Measurements from ENCODE around the gene TRPV2.

The TRPV2 gene

GRCh38 chr17:16455997-16456741 lies 40.8 kb downstream of the TRPV2 start:
- H3K9me3 Mint-ChIP-seq, result no peaks in the 10 kb centered on the region

GRCh38 chr17:16456742-16457316 lies 41.5 kb downstream of the TRPV2 start:
- H3K4me1 Mint-ChIP-seq (ENCODE audit: low read depth), result no peaks in the 10 kb centered on the region
- H3K27me3 Mint-ChIP-seq, result no peaks in the 10 kb centered on the region
- no peaks in the 10 kb centered on the region for H3K9me3 Mint-ChIP-seq
- no peaks in the 10 kb centered on the region for H3K36me3 Mint-ChIP-seq (ENCODE audit: low read depth)
- H3K27ac Mint-ChIP-seq, result no peak overlapping the region
- no peak overlapping the region for H3K4me3 Mint-ChIP-seq

More at GRCh38 chr17:16455997-16456741, 40.8 kb downstream of the TRPV2 start:
- Mint-ChIP-seq H3K27me3 (no peaks in the 10 kb centered on the region), H3K27ac (no peak overlapping the region), H3K4me3 (no peak overlapping the region), H3K36me3 (ENCODE audit: low read depth) (no peaks in the 10 kb centered on the region), H3K4me1 (ENCODE audit: low read depth) (no peaks in the 10 kb centered on the region)

- Mint-ChIP-seq H3K4me1 (ENCODE audit: low read depth) (no peaks in the 10 kb centered on the region), H3K4me3 (no peak overlapping the region), H3K27ac (no peak overlapping the region), H3K9me3 (no peaks in the 10 kb centered on the region), H3K36me3 (ENCODE audit: low read depth) (no peaks in the 10 kb centered on the region), H3K27me3 (no peaks in the 10 kb centered on the region)
These were observed 43.9 kb downstream of the TRPV2 start for GRCh38 chr17:16459271-16459670.

- H3K9me3 Mint-ChIP-seq, result no peaks in the 10 kb centered on the region
- no peaks in the 10 kb centered on the region for H3K4me1 Mint-ChIP-seq (ENCODE audit: low read depth)
- H3K36me3 Mint-ChIP-seq (ENCODE audit: low read depth), result no peaks in the 10 kb centered on the region
- no peaks in the 10 kb centered on the region for H3K27me3 Mint-ChIP-seq
- no peak overlapping the region for H3K4me3 Mint-ChIP-seq
- H3K27ac Mint-ChIP-seq, result no peak overlapping the region
These were observed 44.6 kb downstream of the TRPV2 start for GRCh38 chr17:16459855-16460550.

GRCh38 chr17:16460796-16461605 lies 45.6 kb downstream of the TRPV2 start:
- no peaks in the 10 kb centered on the region for H3K36me3 Mint-ChIP-seq (ENCODE audit: low read depth)
- H3K27ac Mint-ChIP-seq, result no peak overlapping the region
- H3K4me1 Mint-ChIP-seq (ENCODE audit: low read depth), result no peaks in the 10 kb centered on the region
- H3K4me3 Mint-ChIP-seq, result no peak overlapping the region
- H3K9me3 Mint-ChIP-seq, result no peaks in the 10 kb centered on the region
- H3K27me3 Mint-ChIP-seq, result no peaks in the 10 kb centered on the region

- Mint-ChIP-seq H3K27me3 (no peaks in the 10 kb centered on the region), H3K36me3 (ENCODE audit: low read depth) (no peaks in the 10 kb centered on the region), H3K4me3 (no peak overlapping the region), H3K9me3 (no peaks in the 10 kb centered on the region), H3K27ac (no peak overlapping the region), H3K4me1 (ENCODE audit: low read depth) (no peaks in the 10 kb centered on the region)
These were observed 46.2 kb downstream of the TRPV2 start for GRCh38 chr17:16461606-16461866.

- no peaks in the 10 kb centered on the region for H3K9me3 Mint-ChIP-seq
- H3K4me1 Mint-ChIP-seq (ENCODE audit: low read depth), result no peaks in the 10 kb centered on the region
- H3K36me3 Mint-ChIP-seq (ENCODE audit: low read depth), result no peaks in the 10 kb centered on the region
- no peak overlapping the region for H3K4me3 Mint-ChIP-seq
- H3K27me3 Mint-ChIP-seq, result no peaks in the 10 kb centered on the region
- no peak overlapping the region for H3K27ac Mint-ChIP-seq
These were observed 46.9 kb downstream of the TRPV2 start for GRCh38 chr17:16462070-16462864.

GRCh38 chr17:16463358-16464302 lies 48.3 kb downstream of the TRPV2 start:
- H3K27me3 Mint-ChIP-seq, result no peaks in the 10 kb centered on the region
- no peaks in the 10 kb centered on the region for H3K36me3 Mint-ChIP-seq (ENCODE audit: low read depth)
- H3K9me3 Mint-ChIP-seq, result no peaks in the 10 kb centered on the region
- no peak overlapping the region for H3K27ac Mint-ChIP-seq
- no peak overlapping the region for H3K4me3 Mint-ChIP-seq
- no peaks in the 10 kb centered on the region for H3K4me1 Mint-ChIP-seq (ENCODE audit: low read depth)

- Mint-ChIP-seq H3K4me1 (ENCODE audit: low read depth) (no peaks in the 10 kb centered on the region), H3K36me3 (ENCODE audit: low read depth) (no peaks in the 10 kb centered on the region), H3K9me3 (no peaks in the 10 kb centered on the region), H3K4me3 (no peak overlapping the region), H3K27ac (no peak overlapping the region), H3K27me3 (no peaks in the 10 kb centered on the region)
These were observed 49.1 kb downstream of the TRPV2 start for GRCh38 chr17:16464303-16465051.

- H3K36me3 Mint-ChIP-seq (ENCODE audit: low read depth), result no peaks in the 10 kb centered on the region
- no peaks in the 10 kb centered on the region for H3K4me1 Mint-ChIP-seq (ENCODE audit: low read depth)
- H3K27me3 Mint-ChIP-seq, result no peaks in the 10 kb centered on the region
- no peaks in the 10 kb centered on the region for H3K9me3 Mint-ChIP-seq
- H3K4me3 Mint-ChIP-seq, result no peak overlapping the region
- H3K27ac Mint-ChIP-seq, result no peak overlapping the region
These were observed 49.6 kb downstream of the TRPV2 start for GRCh38 chr17:16465052-16465312.

GRCh38 chr17:16465861-16466338 lies 50.5 kb downstream of the TRPV2 start:
- Mint-ChIP-seq H3K27me3 (no peaks in the 10 kb centered on the region), H3K4me3 (no peak overlapping the region), H3K27ac (no peak overlapping the region), H3K9me3 (no peaks in the 10 kb centered on the region), H3K36me3 (ENCODE audit: low read depth) (no peaks in the 10 kb centered on the region), H3K4me1 (ENCODE audit: low read depth) (no peaks in the 10 kb centered on the region)

- Mint-ChIP-seq H3K4me1 (ENCODE audit: low read depth) (no peaks in the 10 kb centered on the region), H3K27me3 (no peaks in the 10 kb centered on the region), H3K36me3 (ENCODE audit: low read depth) (no peaks in the 10 kb centered on the region), H3K9me3 (no peaks in the 10 kb centered on the region), H3K4me3 (no peak overlapping the region), H3K27ac (no peak overlapping the region)
These were observed 51.0 kb downstream of the TRPV2 start for GRCh38 chr17:16466407-16466806.

GRCh38 chr17:16467044-16467443 lies 51.7 kb downstream of the TRPV2 start:
- no peaks in the 10 kb centered on the region for H3K9me3 Mint-ChIP-seq
- H3K27me3 Mint-ChIP-seq, result no peaks in the 10 kb centered on the region
- H3K4me3 Mint-ChIP-seq, result no peak overlapping the region
- no peaks in the 10 kb centered on the region for H3K4me1 Mint-ChIP-seq (ENCODE audit: low read depth)
- no peak overlapping the region for H3K27ac Mint-ChIP-seq
- H3K36me3 Mint-ChIP-seq (ENCODE audit: low read depth), result no peaks in the 10 kb centered on the region

All from stimulated activated naive CD8-positive, alpha-beta T cell treated with anti-CD3 and anti-CD28 coated beads, Interleukin-15, Interleukin-2, amounts not matched to agents 100 ng/mL and 50 ng/mL, for 24 hours (primary cell).